ENCODE data around the gene RAPGEF4. TPM values are rescaled to one million over a fixed set of nuclear protein-coding genes. Genes with fewer than 3 reads are reported as not detected.
A peak's percentile ranks its signal among the peaks of the same experiment; 100 is the strongest.

The RAPGEF4 gene
- total RNA-seq, 6 experiments from 2014 or later, result 9.5 to 18.4 (median 14.7) TPM

- Histone ChIP-seq H3K27me3 (no peaks in the 10 kb centered on the region), H3K4me1 (peaks cover 0 to 56% (median 11%) of the 10 kb centered on the region in 4 donors), H3K27ac (peak overlapping the region in 1 of 3 donors; percentile 61), H3K9me3 (no peaks in the 10 kb centered on the region), H3K36me3 (no peaks in the 10 kb centered on the region), H3K4me3 (no peak overlapping the region)
- intact Hi-C loops (cut with DNase I), result no loop called here
- 40% methylated on average over 4 of the region's 4 CpGs for WGBS (ENCODE audit: insufficient coverage, low coverage, low lambda C conversion rate, missing lambda C conversion rate)
- ATAC-seq, result peak; percentile 53 to 75 (median 62)
- TF ChIP-seq CTCF (IDR thresholded peaks at IDR 0.05), result no peak
- TF ChIP-seq POLR2A (IDR thresholded peaks at IDR 0.05), result no peak
- no peak for DNase-seq
These were observed 352.3 kb downstream of the RAPGEF4 start for GRCh38 chr2:173087793-173088496.

GRCh38 chr2:173090276-173090877, 354.7 kb downstream of the RAPGEF4 start:
- peak overlapping the region in 1 of 3 donors; percentile 44 for H3K27ac ChIP-seq
- H3K27me3 ChIP-seq, result no peaks in the 10 kb centered on the region
- H3K4me1 ChIP-seq, result peaks cover 0 to 51% (median 9%) of the 10 kb centered on the region in 4 donors
- H3K4me3 ChIP-seq, result no peak overlapping the region
- intact Hi-C loops (cut with DNase I), result no loop called here
- 53% methylated on average over 10 of the region's 11 CpGs for WGBS (ENCODE audit: insufficient coverage, low coverage, low lambda C conversion rate, missing lambda C conversion rate)
- DNase-seq (peak in 1 of 3 donors; percentile 23), ATAC-seq (peak in 3 of 4 donors; percentile 23 to 49 (median 34))
- TF ChIP-seq CTCF (IDR thresholded peaks at IDR 0.05) (no peak), POLR2A (IDR thresholded peaks at IDR 0.05) (no peak)
- H3K36me3 ChIP-seq, result no peaks in the 10 kb centered on the region
- no peaks in the 10 kb centered on the region for H3K9me3 ChIP-seq

GRCh38 chr2:173090973-173091660, 355.5 kb downstream of the RAPGEF4 start:
- DNase-seq (no peak), ATAC-seq (peak; percentile 5 to 52 (median 18))
- Histone ChIP-seq H3K36me3 (no peaks in the 10 kb centered on the region), H3K27ac (peak overlapping the region in 1 of 3 donors; percentile 44), H3K9me3 (no peaks in the 10 kb centered on the region), H3K4me1 (peaks cover 0 to 55% (median 9%) of the 10 kb centered on the region in 4 donors), H3K4me3 (no peak overlapping the region), H3K27me3 (no peaks in the 10 kb centered on the region)
- intact Hi-C loops (cut with DNase I), result no loop called here
- 52% methylated on average over 8 of the region's 10 CpGs for WGBS (ENCODE audit: insufficient coverage, low coverage, low lambda C conversion rate, missing lambda C conversion rate)
- peak in 3 of 4 donors; percentile 18 to 41 (median 20) for TF ChIP-seq CTCF (IDR thresholded peaks at IDR 0.05)
- TF ChIP-seq POLR2A (IDR thresholded peaks at IDR 0.05), result no peak

- no peaks in the 10 kb centered on the region for H3K9me3 ChIP-seq
- no peaks in the 10 kb centered on the region for H3K27me3 ChIP-seq
- no peak overlapping the region for H3K4me3 ChIP-seq
- ATAC-seq (no peak), DNase-seq (no peak)
- no peaks in the 10 kb centered on the region for H3K36me3 ChIP-seq
- peak overlapping the region in 1 of 3 donors; percentile 44 for H3K27ac ChIP-seq
- 97% methylated on average over 4 of the region's 4 CpGs for WGBS (ENCODE audit: insufficient coverage, low coverage, low lambda C conversion rate, missing lambda C conversion rate)
- peaks cover 0 to 47% (median 3%) of the 10 kb centered on the region in 4 donors for H3K4me1 ChIP-seq
- intact Hi-C loops (cut with DNase I), result no loop called here
- TF ChIP-seq CTCF (IDR thresholded peaks at IDR 0.05), result no peak
- no peak for TF ChIP-seq POLR2A (IDR thresholded peaks at IDR 0.05)
These were observed 356.3 kb downstream of the RAPGEF4 start for GRCh38 chr2:173091910-173092309.
